HUES64 (cell line): Measurements from ENCODE around the gene NRP1.

Experiments used
- H3K27ac ChIP-seq: 2 replicates; pipeline ENCODE4 v1.7.0; 2013; ENCODE audit warnings: low read depth, low read length, inconsistent platforms
- H3K27me3 ChIP-seq: 2 replicates; pipeline ENCODE4 v1.6.1; 2013; ENCODE audit warnings: mild to moderate bottlenecking, low read length; ENCODE audit not compliant: insufficient read depth
- H3K36me3 ChIP-seq: 2 replicates; pipeline ENCODE4 v1.6.1; 2013; ENCODE audit warnings: mild to moderate bottlenecking, low read length; ENCODE audit not compliant: insufficient read depth
- H3K4me1 ChIP-seq: 2 replicates; pipeline ENCODE4 v1.6.1; 2013; ENCODE audit warnings: mild to moderate bottlenecking, low read length, moderate library complexity; ENCODE audit not compliant: insufficient read depth
- H3K4me3 ChIP-seq: 2 replicates; pipeline ENCODE4 v1.5.1; 2013; ENCODE audit warnings: mild to moderate bottlenecking, low read length, moderate library complexity
- H3K9ac ChIP-seq: 2 replicates; pipeline ENCODE4 v1.6.1; 2013; ENCODE audit warnings: mild to moderate bottlenecking, low read depth, low read length
- H3K9me3 ChIP-seq: 2 replicates; pipeline ENCODE4 v1.6.1; 2013; ENCODE audit warnings: low read depth, low read length; ENCODE audit not compliant: insufficient read depth
- WGBS: fragments of 150-250, 120-280 bp; methylation state at CpG from one replicate; pipeline ENCODE4 v1.1.7; 2013; ENCODE audit warnings: missing lambda C conversion rate; 5-methylcytosine and 5-hydroxymethylcytosine counted together

The NRP1 gene

DNA sequence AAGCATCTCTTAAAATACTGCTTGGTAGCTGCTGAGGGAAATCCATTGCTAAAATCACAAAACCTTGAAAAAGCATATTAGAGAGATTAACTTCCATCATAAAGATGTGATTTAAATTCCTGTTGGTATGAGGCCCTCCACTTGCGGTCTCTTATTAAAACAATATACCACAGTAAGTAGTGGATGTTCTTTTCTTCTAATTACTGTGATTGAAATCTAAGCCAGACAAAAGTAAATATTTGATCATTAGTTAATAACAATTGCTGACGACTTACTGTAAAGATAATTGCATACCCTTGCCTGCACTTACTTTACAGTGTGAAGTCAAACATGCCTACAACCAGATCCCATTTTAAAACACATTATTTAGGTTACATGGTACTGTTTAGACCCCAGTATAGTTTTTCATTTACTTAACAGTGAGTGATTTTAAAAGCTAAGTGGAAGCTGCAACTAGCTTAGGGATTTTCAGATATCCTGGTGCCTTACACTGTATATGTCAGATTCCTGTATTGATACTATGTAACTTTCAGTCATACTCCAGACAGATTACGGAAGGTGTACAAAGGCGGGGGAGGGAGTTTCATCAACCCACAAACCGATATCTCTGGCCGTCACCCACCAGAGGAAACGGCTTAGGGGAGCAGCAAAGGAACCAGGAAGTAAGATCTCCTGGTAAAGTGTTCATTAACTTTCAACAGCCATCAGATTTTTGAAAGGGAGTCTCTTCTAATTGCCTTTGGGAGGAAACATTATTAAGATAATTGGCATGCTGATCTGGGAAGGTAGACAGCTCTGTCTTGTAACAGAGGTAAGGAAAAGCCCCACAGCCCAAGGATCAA lies 986 bp downstream of the NRP1 start:
- H3K9ac ChIP-seq, result peak overlapping the region; percentile 34; the same call in 1 of the 2 replicates
- H3K27me3 ChIP-seq, result peaks cover 68% of the 10 kb centered on the region
- no peaks in the 10 kb centered on the region for H3K36me3 ChIP-seq
- peak overlapping the region; percentile 78 for H3K4me3 ChIP-seq
- WGBS, result 45% methylated on average over 5 of the region's 7 CpGs
- H3K27ac ChIP-seq, result no peak overlapping the region
- no peaks in the 10 kb centered on the region for H3K9me3 ChIP-seq
- peaks cover 9% of the 10 kb centered on the region for H3K4me1 ChIP-seq

DNA sequence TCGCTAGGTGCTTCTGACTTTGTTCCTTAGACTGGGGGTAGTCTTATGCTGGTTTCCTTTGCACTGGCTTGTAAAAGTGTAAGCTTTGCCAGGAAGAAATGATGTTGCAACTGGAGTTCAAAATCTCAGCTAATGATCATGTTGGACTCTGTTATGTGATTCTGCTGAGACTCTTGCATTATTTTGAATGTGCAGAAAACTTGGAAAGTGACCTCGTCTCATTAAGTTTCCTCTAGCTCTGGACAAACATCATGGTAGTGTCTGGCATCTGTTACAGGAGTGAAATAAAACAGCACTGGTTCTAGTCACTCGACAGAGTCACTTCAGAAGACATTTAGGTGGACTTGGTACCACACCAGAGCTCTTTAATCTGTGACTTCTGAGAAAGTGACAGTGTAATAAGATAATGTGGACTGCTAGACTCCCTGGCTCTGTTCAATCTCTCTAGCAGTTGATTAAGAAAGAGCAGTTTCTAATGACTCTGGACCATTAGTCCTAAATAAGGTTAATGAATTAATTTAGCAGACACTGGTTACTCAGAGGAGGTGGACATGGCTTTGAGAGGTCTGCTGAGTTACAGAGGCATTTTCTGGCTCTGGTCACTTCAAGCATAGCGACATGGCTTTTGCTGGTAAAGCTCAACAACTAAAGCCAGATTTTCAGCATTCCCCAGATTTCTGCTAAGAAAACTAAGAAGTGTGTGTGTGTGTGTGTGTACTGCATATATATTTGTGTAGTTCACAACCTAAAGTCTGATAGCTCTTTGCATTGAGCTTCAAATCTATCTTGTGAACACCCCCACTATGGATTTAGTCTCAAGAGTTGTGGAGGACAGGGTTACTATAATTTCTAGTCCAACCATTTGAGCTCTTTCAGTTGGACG lies 2.0 kb downstream of the NRP1 start:
- WGBS, result 85% methylated on average over 5 of the region's 5 CpGs
- Histone ChIP-seq H3K27ac (no peak overlapping the region), H3K9ac (no peak overlapping the region), H3K9me3 (no peaks in the 10 kb centered on the region), H3K27me3 (peaks cover 58% of the 10 kb centered on the region), H3K36me3 (no peaks in the 10 kb centered on the region), H3K4me1 (peaks cover 17% of the 10 kb centered on the region), H3K4me3 (peak overlapping the region; percentile 78)

DNA sequence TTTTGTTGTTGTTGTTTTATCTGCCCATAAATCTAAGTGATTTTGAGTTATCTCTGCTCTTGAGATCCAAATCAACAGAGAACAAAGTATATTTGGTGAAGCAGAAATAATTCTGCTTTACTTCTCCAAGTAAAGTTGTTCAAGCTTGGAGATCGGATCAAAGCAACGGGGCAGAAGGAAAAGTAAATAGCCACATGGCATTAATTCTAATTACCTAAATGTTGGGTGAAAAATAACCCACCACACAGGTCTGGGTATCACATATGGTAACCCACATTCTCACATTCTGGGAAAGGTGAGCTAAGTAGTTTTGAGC lies 3.1 kb downstream of the NRP1 start:
- no peak overlapping the region for H3K4me3 ChIP-seq
- no peak overlapping the region for H3K27ac ChIP-seq
- peaks cover 19% of the 10 kb centered on the region; the same call in 1 of the 2 replicates for H3K4me1 ChIP-seq
- no peaks in the 10 kb centered on the region for H3K9me3 ChIP-seq
- peaks cover 47% of the 10 kb centered on the region for H3K27me3 ChIP-seq
- no peaks in the 10 kb centered on the region for H3K36me3 ChIP-seq
- no peak overlapping the region for H3K9ac ChIP-seq
- WGBS, result 80% methylated on average over 1 of the region's 2 CpGs

DNA sequence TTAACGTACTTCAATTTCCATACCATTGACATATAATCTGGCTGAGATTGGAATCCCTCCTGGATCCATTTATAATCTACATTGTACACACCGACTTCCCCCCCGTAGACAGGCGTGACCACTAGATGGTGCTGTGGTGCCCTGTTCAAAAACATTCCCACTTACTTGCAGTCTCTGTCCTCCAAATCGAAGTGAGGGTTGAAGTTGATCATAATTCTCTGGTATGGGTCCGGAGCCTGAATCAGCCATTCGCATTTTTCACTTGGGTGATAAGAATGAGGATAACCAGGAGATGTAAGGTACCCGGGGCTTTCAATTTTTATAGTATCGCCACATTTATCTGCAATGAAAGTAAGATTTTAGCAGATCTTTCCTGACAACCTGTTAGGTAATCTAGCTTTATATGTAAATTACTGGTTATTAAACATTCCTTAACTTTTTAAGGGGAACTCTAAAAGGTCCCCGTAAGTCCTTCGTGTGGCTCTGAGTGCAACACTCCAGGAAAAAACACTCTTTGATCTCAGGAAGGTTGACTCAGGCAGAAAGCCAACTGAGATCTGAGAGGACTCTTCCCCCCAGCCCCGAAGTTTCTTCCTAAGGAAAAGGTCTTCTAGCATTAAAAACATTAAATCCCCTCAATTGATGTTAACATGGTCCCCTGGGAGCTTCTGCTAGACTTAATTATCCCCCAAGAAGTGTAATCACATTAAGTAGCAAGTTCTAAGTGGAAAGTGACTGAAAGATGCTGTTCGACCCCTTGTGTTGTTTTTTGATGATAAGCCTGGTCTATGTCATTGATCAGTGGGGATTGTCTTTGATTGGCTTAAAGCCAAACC lies 3.7 kb downstream of the NRP1 start:
- Histone ChIP-seq H3K4me1 (peaks cover 19% of the 10 kb centered on the region; the same call in 1 of the 2 replicates), H3K27me3 (peaks cover 41% of the 10 kb centered on the region), H3K36me3 (no peaks in the 10 kb centered on the region), H3K4me3 (no peak overlapping the region), H3K27ac (no peak overlapping the region), H3K9ac (no peak overlapping the region), H3K9me3 (no peaks in the 10 kb centered on the region)
- WGBS, result 22% methylated on average over 12 of the region's 13 CpGs

DNA sequence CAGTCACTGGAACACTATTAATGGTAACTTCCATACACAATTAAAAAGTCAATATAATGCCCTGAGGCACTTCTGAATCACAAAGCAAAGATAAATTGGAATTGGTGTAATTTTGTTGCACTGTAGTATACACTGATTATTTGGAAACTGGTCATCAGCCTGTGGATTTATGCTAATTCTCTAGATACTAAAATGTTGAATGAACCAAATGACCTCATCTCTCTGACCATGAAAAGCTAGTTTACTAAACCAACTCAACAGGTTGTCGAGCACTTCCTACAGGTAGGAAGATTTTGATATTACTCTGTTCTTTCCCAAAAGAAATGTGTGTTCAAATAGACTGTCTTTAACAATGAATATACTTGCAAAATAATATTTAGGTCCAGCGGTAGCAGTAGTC lies 5.3 kb downstream of the NRP1 start:
- no peaks in the 10 kb centered on the region for H3K9me3 ChIP-seq
- H3K27me3 ChIP-seq, result peaks cover 28% of the 10 kb centered on the region
- WGBS, result no CpG with 5 or more reads among the region's 2 CpGs
- no peak overlapping the region for H3K9ac ChIP-seq
- no peak overlapping the region for H3K27ac ChIP-seq
- no peaks in the 10 kb centered on the region for H3K36me3 ChIP-seq
- peaks cover 19% of the 10 kb centered on the region; the same call in 1 of the 2 replicates for H3K4me1 ChIP-seq
- H3K4me3 ChIP-seq, result no peak overlapping the region

DNA sequence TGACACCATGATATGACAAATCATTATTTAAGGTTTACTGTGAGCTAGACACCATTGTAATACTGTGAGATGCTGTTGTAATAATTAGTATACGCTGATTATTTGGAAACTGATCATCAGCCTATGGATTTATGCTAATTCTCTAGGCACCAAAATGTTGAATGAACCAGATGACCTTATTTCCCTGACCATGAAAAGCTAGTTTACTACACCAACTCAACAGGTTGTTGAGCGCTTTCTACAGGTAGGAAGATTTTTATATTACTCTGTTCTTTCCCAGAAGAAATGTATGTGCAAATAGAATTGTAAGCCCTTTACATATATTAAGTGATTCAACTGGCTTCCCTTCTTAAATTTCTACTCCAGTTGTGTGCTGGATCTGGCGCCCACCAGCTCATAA lies 6.2 kb downstream of the NRP1 start:
- H3K9ac ChIP-seq, result no peak overlapping the region
- WGBS, result 95% methylated on average over 2 of the region's 3 CpGs

DNA sequence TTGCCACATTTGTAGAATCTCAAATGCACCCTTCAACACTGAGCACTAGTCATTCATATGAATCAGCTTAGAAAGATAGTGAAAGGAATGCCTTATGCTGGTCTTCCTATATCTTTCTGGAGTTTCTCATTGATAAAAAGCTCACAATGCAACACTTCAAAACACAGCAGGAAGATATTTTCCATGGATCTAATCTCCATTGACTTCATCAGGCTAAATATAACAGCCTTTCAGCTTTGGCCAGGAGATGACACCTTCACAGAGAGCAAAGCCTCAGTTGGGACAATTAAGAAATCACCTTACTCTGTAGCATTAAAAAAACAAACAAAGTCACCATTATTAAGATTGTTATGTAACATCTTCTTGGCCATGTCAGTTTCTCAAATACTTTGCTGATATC lies 6.7 kb downstream of the NRP1 start:
- Histone ChIP-seq H3K9ac (no peak overlapping the region), H3K9me3 (no peaks in the 10 kb centered on the region), H3K27me3 (peaks cover 14% of the 10 kb centered on the region), H3K4me3 (no peak overlapping the region), H3K4me1 (peaks cover 19% of the 10 kb centered on the region; the same call in 1 of the 2 replicates), H3K27ac (no peak overlapping the region), H3K36me3 (no peaks in the 10 kb centered on the region)

More for the DNA sequence above, 6.2 kb downstream of the NRP1 start:
- Histone ChIP-seq H3K4me3 (no peak overlapping the region), H3K27me3 (peaks cover 19% of the 10 kb centered on the region), H3K27ac (no peak overlapping the region), H3K4me1 (peaks cover 19% of the 10 kb centered on the region; the same call in 1 of the 2 replicates), H3K36me3 (no peaks in the 10 kb centered on the region), H3K9me3 (no peaks in the 10 kb centered on the region)

DNA sequence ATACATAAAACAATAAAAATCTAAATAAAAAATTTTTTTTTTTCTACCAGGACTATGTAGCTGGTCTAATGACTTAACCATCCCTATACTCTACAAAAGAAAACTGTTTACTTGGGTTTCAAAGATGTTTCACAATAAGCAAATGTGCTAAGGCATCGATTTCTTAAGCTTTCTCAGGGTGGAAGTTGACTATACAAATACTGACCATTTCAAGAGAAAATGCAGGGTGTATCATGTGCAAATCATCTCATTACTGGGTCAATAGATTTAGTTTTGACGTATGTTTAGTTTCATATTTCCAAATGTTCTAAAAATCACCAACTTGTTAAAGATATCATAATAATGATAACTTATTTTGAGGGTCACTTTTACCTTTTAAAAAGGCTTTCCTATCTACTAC lies 7.5 kb downstream of the NRP1 start:
- Histone ChIP-seq H3K9me3 (no peaks in the 10 kb centered on the region), H3K27ac (no peak overlapping the region), H3K27me3 (peaks cover 6% of the 10 kb centered on the region), H3K36me3 (no peaks in the 10 kb centered on the region), H3K9ac (no peak overlapping the region), H3K4me3 (no peak overlapping the region), H3K4me1 (peaks cover 19% of the 10 kb centered on the region; the same call in 1 of the 2 replicates)
- 100% methylated on average over 1 of the region's 2 CpGs for WGBS

DNA sequence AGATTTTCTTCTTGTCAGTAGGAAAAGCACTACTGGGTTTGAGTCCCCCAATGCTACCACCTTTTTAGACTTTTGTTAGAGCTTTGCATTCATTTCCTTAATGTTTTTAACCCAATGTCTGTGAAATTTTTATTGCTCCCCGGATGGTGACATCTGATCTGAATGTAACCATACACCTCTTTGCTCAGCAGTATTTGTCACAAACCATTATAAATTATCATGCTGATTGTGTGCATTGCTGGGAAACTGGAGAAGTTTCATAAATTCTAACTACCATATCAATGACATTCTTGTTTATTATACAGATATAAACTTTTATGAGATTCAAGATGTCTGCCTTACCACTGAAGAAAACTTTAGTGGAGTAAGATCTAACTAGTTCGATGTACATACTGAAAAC lies 8.5 kb downstream of the NRP1 start:
- Histone ChIP-seq H3K4me3 (no peak overlapping the region), H3K36me3 (no peaks in the 10 kb centered on the region), H3K9ac (no peak overlapping the region), H3K27ac (no peak overlapping the region), H3K27me3 (no peaks in the 10 kb centered on the region), H3K4me1 (peaks cover 13% of the 10 kb centered on the region; the same call in 1 of the 2 replicates), H3K9me3 (no peaks in the 10 kb centered on the region)
- 92% methylated on average over 2 of the region's 2 CpGs for WGBS

DNA sequence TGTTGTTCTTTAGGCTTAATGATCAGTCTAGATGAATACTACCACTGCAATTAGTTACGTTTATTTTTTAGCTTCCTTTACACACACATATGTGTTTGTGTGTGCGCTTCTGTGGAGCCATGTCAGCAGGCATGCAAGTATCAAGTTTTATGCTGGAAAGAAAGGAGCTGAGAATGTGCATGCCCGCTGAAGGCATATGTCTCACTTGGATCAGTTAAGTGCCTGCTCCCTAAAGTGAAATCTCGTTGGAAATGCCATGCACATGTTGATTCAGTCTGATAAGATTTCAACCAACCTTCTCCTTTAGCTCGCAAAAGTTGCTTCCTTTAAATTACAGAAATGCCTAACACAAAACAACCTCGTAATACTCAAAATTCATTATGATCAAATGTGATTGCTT lies 10.7 kb downstream of the NRP1 start:
- no peak overlapping the region for H3K27ac ChIP-seq
- H3K4me3 ChIP-seq, result no peak overlapping the region
- H3K27me3 ChIP-seq, result no peaks in the 10 kb centered on the region
- H3K9ac ChIP-seq, result no peak overlapping the region
- WGBS, result 94% methylated on average over 5 of the region's 6 CpGs
- no peaks in the 10 kb centered on the region for H3K36me3 ChIP-seq
- peaks cover 10% of the 10 kb centered on the region; the same call in 1 of the 2 replicates for H3K4me1 ChIP-seq
- no peaks in the 10 kb centered on the region for H3K9me3 ChIP-seq
